Endothelial cell (in vitro differentiated cells): Measurements from ENCODE around the gene UBA3. TPM values are rescaled to one million over a fixed set of nuclear protein-coding genes. Genes with fewer than 3 reads are reported as not detected.

Experiments used
- DNase-seq: peaks from one replicate; pipeline ENCODE4 v3.0.0; 2021; ENCODE audit warnings: low spot score
- H3K27ac Mint-ChIP-seq: one replicate; pipeline ENCODE4 v1.8.0; 2021; ENCODE audit warnings: mixed read lengths, inconsistent platforms; ENCODE audit not compliant: unreplicated experiment
- H3K27me3 Mint-ChIP-seq: one replicate; pipeline ENCODE4 v1.8.0; 2021; ENCODE audit warnings: mild to moderate bottlenecking, moderate library complexity, mixed read lengths, inconsistent platforms; ENCODE audit not compliant: unreplicated experiment
- H3K36me3 Mint-ChIP-seq: one replicate; pipeline ENCODE4 v1.8.0; 2021; ENCODE audit warnings: mild to moderate bottlenecking, low read depth, mixed read lengths, inconsistent platforms; ENCODE audit not compliant: unreplicated experiment
- H3K4me1 Mint-ChIP-seq: one replicate; pipeline ENCODE4 v1.8.0; 2021; ENCODE audit warnings: mild to moderate bottlenecking, mixed read lengths, inconsistent platforms; ENCODE audit not compliant: unreplicated experiment
- H3K4me3 Mint-ChIP-seq: one replicate; pipeline ENCODE4 v1.8.0; 2021; ENCODE audit warnings: mild to moderate bottlenecking, mixed read lengths, inconsistent platforms; ENCODE audit not compliant: unreplicated experiment
- H3K9me3 Mint-ChIP-seq: one replicate; pipeline ENCODE4 v1.8.0; 2021; ENCODE audit warnings: mixed read lengths, inconsistent platforms; ENCODE audit not compliant: unreplicated experiment
- CTCF ChIP-seq: fragments of 200-600 bp; sonication (generic); IDR thresholded peaks from one replicate; pipeline ENCODE4 v1.5.0; 2021; ENCODE audit warnings: antibody characterized with exemption; ENCODE audit not compliant: unreplicated experiment
- total RNA-seq: library from RNA; stranded (reverse); fragmentation: NEBNext Ultra II Directional; extraction: Animal tissue kit (Norgen Biotek cat#: 25700); gene quantifications from one replicate; pipeline ENCODE4 v1.2.1, GENCODE V29; 2021; ENCODE audit not compliant: unreplicated experiment

Gene UBA3
- total RNA-seq, 1 donor from 2014 or later: 58.9 TPM

GRCh38 chr3:69033470-69033869, 46.7 kb downstream of the UBA3 start:
- Mint-ChIP-seq H3K27me3 (no peaks in the 10 kb centered on the region), H3K36me3 (peaks cover 33% of the 10 kb centered on the region), H3K27ac (no peak overlapping the region)

GRCh38 chr3:69032737-69033136, 47.4 kb downstream of the UBA3 start:
- Mint-ChIP-seq H3K36me3 (peaks cover 35% of the 10 kb centered on the region), H3K27ac (no peak overlapping the region), H3K9me3 (no peaks in the 10 kb centered on the region), H3K4me3 (no peak overlapping the region), H3K27me3 (no peaks in the 10 kb centered on the region), H3K4me1 (no peaks in the 10 kb centered on the region)
- DNase-seq: no peak
- TF ChIP-seq CTCF: no peak

More at GRCh38 chr3:69033470-69033869, 46.7 kb downstream of the UBA3 start:
- DNase-seq: no peak
- Mint-ChIP-seq H3K4me3 (no peak overlapping the region), H3K9me3 (no peaks in the 10 kb centered on the region), H3K4me1 (no peaks in the 10 kb centered on the region)
- TF ChIP-seq CTCF: no peak

GRCh38 chr3:69032142-69032541, 48.0 kb downstream of the UBA3 start:
- TF ChIP-seq CTCF: no peak
- no peak overlapping the region for H3K4me3 Mint-ChIP-seq
- H3K27ac Mint-ChIP-seq: no peak overlapping the region
- DNase-seq: no peak
- no peaks in the 10 kb centered on the region for H3K27me3 Mint-ChIP-seq
- H3K4me1 Mint-ChIP-seq: no peaks in the 10 kb centered on the region
- H3K9me3 Mint-ChIP-seq: no peaks in the 10 kb centered on the region
- peaks cover 35% of the 10 kb centered on the region for H3K36me3 Mint-ChIP-seq

GRCh38 chr3:69031635-69032034, 48.5 kb downstream of the UBA3 start:
- Mint-ChIP-seq H3K27me3 (no peaks in the 10 kb centered on the region), H3K4me3 (no peak overlapping the region), H3K9me3 (no peaks in the 10 kb centered on the region), H3K4me1 (no peaks in the 10 kb centered on the region), H3K27ac (no peak overlapping the region), H3K36me3 (peaks cover 35% of the 10 kb centered on the region)
- DNase-seq: no peak
- TF ChIP-seq CTCF: no peak

GRCh38 chr3:69020857-69021256, 59.3 kb downstream of the UBA3 start:
- H3K36me3 Mint-ChIP-seq: peaks cover 13% of the 10 kb centered on the region
- TF ChIP-seq CTCF: no peak
- no peaks in the 10 kb centered on the region for H3K9me3 Mint-ChIP-seq
- no peak for DNase-seq
- H3K4me3 Mint-ChIP-seq: no peak overlapping the region
- peaks cover 10% of the 10 kb centered on the region for H3K4me1 Mint-ChIP-seq
- peaks cover 1% of the 10 kb centered on the region for H3K27me3 Mint-ChIP-seq
- H3K27ac Mint-ChIP-seq: no peak overlapping the region
